ENCODE results near the gene NTNG2. TPM values are rescaled to one million over a fixed set of nuclear protein-coding genes. Genes with fewer than 3 reads are reported as not detected.

The NTNG2 gene
- total and polyA plus RNA-seq, 9 of the 15 experiments (the other 6 are each of a cell fraction or from before 2014, with no cell fraction given) = 0.01 to 0.11 (median 0.09) TPM; not detected in 6

- TF ChIP-seq ZBTB40 (IDR thresholded peaks at IDR 0.05) (no peak), ZBTB40 (CRISPR knock-in tag; IDR thresholded peaks at IDR 0.05) (no peak), PPARD (CRISPR knock-in tag; IDR thresholded peaks at IDR 0.05) (no peak), NBN (IDR thresholded peaks at IDR 0.05; ENCODE audit: low read depth) (no peak), ZFX (CRISPR knock-in tag; IDR thresholded peaks at IDR 0.05) (no peak), GTF3C2 (IDR thresholded peaks at IDR 0.05; ENCODE audit: borderline replicate concordance, extremely low read depth, insufficient read length) (no peak), GMEB1 (CRISPR knock-in tag; IDR thresholded peaks at IDR 0.05) (no peak), ZNF592 (IDR thresholded peaks at IDR 0.05) (no peak)
Measured at GRCh38 chr9:132192728-132193127, 30.9 kb downstream of the NTNG2 start (continued).
